GM18507 (cell line): ENCODE results near the gene UBAC2.
A peak's percentile ranks its signal among the peaks of the same experiment; 100 is the strongest.

Experiments
- DNase-seq: peaks from one replicate; pipeline ENCODE4 v3.0.0; 2011; ENCODE audit warnings: low read depth; ENCODE audit not compliant: insufficient read length; ENCODE audit errors: extremely low spot score
- FAIRE-seq: peaks from 2 replicates; lab custom pipeline; 2011; peaks lifted over from hg19 to GRCh38; lab: Jason Lieb, UNC

UBAC2 gene, protein sequence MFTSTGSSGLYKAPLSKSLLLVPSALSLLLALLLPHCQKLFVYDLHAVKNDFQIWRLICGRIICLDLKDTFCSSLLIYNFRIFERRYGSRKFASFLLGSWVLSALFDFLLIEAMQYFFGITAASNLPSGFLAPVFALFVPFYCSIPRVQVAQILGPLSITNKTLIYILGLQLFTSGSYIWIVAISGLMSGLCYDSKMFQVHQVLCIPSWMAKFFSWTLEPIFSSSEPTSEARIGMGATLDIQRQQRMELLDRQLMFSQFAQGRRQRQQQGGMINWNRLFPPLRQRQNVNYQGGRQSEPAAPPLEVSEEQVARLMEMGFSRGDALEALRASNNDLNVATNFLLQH

DNA sequence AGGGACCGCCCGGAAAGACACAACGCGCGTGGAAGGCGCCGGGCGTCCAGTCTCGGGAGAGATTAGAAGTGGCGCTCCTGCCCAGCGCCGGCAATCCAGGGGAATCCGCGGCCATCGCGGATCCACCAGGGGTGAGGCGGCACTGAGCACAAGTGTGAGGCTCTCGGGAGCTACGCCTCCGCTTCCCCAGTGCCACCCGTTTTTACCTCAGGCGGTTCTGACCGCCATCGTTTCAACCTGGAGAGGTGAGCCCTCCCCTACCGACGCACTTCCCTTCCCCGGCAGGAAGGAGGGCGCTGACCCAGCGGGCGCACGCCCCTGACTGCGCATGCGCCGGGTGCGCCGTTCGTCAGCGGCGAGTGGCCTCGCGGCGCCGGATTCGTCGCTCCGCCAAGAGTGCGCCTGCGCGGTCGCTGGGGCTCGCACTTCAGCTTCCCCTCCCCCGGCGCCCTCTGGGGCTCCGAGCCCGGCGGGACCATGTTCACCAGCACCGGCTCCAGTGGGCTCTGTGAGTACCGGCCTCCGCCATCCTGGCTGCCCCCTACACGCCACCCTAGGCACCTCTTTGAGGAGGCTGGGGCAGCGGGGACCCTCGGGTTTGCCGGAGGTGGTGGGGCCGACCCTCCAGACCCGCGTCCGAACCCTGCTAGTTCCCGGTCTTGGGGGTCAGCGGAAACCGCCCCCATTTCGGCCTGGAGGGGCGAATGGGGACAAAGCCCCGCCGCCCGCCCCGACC lies at the start of gene UBAC2:
Gene UBAC2, plus strand, starts transcription at position 423 of the 736 bp plus-strand sequence. Its CDS starts 55 bp downstream, at position 478.
- FAIRE-seq (peak; percentile 99), DNase-seq (peak; percentile 99)

DNA sequence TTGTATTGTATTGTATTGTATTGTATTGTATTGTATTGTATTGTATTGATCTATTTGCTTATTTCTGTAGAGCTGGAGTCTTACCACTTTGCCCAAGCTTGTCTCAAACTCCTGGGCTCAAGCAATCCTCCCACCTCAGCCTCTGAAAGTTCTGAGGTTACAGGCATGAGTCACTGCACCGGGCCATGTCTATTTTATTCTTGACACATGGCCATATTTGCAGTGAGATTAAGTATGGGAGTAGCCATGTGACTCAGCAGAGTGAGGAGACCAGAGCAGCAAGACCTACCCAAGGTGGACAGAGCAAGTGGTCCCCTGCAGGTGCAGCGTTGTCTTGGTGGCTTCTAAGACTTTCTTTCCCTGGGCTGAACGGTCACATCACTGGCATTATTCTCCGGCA lies 49.1 kb upstream of the UBAC2 start:
- FAIRE-seq: peak; percentile 41
- no peak for DNase-seq

DNA sequence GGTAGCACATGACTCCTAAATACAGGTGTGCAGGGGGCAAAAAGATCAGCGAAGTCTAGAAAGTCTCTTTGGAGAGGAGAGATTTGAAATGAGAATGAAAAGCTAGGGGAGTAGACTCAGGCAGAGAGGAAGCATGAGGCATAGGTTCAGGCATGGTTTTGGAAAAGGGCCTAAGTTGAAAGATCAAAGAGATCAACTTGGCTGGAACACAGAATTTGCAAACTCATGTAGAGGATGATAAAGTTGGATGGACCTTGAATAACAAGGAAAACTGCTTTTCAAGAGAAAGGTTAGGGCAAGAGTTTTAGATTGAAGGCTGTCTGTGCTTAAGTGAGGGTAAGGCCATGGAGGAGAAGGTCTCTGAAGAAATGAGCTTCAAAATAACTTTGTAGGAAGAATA lies 47.4 kb upstream of the UBAC2 start:
- no peak for FAIRE-seq
- no peak for DNase-seq

DNA sequence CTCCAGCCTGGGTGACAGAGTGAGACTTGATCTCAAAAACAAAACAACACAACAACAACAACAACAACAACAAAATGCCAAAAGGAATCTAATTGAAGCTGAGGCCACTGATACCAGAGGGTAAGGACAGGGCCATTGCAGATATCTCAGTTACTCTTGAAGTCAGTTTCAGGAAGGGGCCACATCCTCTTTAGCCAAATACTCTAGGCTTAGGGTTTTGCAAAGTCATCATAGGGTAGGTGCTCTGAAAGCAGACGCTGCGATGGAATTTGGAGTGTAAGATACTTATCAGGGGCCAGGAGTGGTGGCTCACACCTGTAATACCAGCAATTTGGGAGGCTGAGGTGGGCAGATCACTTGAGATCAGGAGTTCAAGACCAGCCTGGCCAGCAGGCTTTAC lies 46.6 kb upstream of the UBAC2 start:
- no peak for FAIRE-seq
- DNase-seq: no peak

DNA sequence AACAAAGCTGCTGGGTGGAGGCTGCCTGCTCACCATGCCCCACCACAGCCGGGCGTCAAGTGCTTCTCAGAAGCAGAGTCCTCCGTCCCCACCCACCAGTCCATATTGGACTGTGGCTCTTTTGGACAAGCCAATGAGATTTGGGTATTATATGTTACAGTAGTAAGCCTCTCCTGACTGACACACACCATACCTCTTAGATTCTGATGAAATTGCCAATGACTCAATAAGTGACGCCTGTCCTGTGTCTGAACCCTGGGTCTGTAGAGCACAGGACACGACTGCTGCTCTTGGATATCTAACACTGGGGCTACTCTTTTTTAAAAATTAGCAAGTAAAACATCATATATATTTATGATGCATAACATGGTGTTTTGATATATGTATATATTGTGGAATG lies 44.8 kb upstream of the UBAC2 start:
- FAIRE-seq: no peak
- DNase-seq: no peak

DNA sequence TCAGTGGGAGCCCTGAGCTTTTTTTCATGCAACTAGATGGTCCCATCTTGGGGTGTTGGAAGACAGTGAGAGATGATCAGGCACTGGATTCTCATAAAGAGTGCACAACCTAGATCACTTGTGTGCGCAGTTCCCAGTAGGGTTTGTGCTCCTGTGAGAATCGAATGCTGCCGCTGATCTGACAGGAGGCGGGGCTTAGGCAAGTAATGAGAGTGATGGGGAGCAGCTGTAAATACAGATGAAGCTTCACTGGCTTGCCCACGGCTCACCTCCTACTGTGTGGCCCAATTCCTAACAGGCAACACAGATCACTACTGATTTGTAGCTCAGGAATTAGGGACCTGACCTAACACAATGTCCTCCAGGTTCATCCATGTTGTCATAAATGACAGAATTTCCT lies 43.6 kb upstream of the UBAC2 start:
- DNase-seq (no peak), FAIRE-seq (no peak)

DNA sequence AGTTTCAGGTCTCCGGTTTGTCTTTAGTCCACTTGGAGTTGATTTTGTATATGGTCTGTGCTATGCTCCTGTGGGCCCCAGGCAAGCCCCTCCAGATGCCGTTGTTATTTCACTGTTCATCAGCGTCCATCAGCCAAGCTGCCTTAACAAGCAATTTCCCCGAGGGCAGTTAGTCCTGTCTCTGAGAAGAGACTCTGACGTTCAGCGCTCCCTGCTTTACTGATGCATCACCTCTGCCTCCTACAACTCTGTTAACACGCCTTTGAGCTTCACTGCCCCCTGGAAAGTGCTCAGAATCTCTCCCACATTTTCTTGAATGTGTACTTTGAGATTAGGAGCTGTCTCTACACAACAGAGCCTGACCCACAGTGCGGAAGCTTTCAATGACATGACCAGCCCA lies 41.8 kb upstream of the UBAC2 start:
- no peak for DNase-seq
- no peak for FAIRE-seq

DNA sequence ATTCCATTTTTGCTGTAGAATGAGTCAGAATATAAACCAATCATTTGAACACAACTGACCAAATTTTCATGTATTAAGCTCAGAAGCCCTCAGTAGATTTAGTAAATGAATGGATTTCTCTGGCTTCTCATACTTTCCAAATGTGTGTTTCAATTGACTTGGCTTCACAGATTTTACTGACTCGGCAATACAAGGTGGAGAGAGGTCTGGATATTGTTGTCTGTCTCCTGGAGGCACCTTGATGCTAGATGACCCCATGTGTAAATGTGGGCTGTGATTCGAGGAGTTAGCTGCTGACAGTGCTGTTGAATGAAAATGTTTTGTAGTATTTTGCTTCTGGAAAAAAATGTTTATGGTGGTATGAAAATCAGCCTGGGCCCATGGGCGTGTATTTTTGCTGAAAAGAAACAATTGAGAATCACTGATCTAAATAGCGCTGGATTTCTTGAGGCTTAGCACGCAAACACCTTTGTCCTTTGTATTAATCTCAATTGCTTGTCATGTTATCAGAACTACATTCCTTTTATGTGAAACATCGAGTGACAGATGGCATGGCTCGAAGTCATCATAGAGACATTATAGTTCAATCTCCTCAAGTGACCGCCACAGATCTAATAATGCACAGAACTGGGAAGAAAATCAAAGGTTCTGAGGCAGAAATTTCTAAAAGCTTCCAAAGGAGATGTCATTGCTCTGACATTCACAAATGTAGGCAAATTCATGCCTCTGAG lies 41.2 kb upstream of the UBAC2 start:
- DNase-seq (no peak), FAIRE-seq (no peak)

DNA sequence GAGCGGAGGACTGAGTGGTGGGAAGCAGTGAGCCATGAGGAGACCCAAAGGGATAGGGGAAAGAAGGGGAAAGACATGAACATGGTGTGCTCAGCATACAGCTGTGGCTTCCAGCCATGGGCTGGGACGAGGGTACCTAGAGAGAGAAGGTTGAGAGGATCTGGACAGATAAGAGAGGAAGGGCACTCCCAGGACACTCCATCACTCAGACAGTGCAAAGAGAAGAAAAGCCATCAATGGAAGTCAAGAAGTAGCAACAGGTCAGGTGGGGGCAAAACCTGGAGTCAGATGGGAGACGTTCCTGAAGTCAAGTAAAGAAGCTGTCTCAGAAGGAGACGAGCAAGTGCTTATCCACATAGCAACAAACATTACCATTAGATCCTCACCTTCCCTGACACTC lies 40.2 kb upstream of the UBAC2 start:
- FAIRE-seq (no peak), DNase-seq (no peak)

DNA sequence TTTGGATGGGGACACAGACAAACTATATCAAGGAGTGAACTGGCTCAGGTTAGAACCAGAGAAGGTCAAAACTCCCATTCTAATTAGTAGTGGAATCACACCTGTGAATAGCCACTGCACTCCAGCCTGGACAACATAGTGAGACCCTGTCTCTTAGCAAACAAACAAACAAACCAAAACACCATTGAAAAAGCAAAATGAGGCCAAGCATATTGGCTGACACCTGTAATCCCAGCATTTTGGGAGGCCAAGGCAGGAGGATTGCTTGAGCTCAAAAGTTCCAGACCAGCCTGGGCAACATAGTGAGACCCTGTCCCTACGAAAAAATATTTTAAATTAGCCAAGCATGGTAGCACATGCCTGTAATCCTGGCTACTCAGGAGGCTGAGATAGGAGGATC lies 39.1 kb upstream of the UBAC2 start:
- no peak for FAIRE-seq
- no peak for DNase-seq

DNA sequence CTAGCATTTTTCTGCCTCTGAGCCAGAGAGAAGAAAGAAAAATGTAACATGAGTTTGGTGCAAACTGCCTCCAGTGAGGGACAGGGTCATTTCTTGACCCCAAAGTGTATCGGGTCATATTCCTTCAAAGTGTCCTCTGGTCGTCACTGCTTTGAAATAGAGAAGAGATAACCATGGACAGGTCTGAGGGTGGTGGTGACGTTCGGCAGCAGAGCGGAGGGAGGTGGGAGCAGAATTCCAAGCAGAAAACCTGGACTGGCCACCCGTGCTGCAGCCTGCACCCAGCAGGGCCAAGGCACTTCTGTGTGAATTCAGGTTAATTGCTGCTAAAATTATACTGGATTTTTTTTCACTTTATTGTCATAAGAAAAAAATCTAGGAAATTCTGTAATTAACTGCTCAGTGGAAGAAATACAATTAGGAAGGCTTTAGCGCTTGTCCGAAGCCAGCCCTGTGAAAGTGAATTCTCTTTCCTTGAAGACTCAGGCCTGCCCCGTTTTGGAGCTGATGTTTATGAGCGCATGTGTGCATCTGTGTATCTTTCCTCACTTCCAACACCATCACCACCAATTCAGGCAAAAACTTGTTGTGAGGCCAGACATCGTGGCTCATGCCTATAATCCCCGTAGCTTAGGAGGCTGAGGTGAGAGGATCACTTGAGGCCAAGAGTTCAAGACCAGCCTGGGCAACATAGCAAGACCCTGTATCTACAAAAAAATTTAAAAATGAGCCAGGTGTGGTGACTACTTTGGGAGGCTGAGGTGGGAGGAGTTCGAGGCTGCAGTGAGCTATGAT lies 37.9 kb upstream of the UBAC2 start:
- no peak for FAIRE-seq
- DNase-seq: no peak

DNA sequence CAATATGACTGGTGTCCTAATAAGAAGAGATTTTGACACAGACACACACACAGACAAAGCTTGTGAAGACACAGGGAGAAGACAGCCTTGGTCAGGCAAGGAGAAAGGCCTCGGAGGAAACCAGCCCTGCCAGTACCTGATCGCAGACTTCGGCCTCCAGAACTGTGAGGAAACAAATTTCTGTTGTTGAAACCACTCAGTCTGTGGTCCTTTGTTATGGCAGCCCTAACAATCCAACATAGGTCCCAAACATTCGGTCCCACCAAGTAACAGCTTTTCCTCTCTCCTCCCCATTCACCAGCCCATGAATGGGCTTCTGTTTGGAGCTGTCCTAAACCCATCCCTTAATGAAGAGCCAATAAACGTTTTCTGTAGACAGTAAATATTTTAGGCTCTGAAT lies 36.4 kb upstream of the UBAC2 start:
- FAIRE-seq (no peak), DNase-seq (no peak)

DNA sequence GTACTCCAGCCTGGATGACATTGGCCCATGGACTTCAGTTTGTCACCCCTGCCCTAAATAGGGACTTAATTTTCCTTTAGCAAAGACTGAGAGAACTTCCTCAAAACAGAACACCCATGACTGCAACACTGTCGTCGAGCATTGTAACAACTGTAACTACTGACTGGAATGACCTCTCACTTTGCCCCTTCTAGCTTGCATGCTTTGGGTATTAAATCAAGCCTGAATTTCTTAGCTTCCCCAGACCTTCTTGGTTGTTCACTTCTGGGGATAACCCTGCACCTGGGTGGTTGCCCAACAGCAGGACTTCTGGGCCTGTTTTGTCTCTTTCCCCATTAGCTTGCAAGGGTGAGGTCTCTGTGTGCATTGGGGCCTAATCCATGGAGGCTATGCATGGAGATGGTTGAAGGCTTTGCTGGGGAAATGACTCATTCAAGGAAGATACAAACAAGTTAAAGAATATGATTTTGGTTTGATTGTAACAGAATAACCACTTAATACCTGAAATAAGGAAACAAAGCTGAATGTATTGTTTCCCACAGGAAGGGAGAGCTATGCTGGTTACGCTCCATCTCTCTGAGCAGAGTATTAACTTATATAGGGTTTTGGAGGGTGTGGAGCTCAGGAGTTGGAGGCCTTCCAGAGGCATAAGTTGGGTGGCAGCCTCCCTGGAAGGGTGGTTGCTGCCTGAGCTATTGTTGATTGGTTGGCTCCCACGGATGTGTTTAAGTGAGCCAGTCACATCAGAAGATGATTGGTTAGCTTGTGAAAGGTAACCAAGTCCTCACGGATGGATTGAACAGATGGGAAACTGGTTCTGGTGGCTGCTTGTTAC lies 34.7 kb upstream of the UBAC2 start:
- FAIRE-seq (no peak), DNase-seq (no peak)

DNA sequence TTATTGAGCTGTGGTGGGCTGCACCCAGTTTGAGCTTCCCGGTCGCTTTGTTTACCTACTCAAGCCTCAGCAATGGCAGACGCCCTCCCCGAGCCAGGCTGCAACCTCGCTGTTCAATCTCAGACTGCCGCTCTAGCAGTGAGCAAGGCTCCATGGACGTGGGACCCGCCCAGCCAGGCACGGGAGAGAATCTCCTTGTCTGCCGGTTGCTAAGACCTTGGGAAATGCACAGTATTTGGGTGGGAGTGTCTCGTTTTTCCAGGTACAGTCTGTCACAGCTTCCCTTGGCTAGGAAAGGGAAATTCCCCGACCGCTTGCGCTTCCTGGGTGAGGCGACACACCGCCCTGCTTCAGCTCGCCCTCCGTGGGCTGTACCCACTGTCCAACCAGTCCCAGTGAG lies 27.7 kb upstream of the UBAC2 start:
- FAIRE-seq: no peak
- no peak for DNase-seq

DNA sequence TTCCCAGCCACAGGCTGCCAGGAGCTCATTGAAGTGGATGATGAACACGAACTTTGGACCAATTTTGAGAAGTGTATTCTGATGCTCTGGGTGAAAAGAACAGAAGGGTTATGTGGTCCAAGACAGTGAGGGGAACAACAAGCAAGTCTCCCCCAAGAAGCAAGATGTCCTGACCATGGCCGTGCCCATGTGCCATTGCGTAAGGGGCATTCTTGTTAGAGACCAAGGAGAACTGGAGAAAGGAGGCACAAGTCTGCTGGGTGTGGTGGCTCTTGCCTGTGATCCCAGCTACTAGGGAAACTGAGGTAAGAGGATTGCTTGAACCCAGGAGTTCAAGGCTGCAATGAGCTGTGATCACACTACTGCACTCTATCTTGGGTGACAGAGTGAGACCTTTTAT lies 27.0 kb upstream of the UBAC2 start:
- no peak for FAIRE-seq
- DNase-seq: no peak

DNA sequence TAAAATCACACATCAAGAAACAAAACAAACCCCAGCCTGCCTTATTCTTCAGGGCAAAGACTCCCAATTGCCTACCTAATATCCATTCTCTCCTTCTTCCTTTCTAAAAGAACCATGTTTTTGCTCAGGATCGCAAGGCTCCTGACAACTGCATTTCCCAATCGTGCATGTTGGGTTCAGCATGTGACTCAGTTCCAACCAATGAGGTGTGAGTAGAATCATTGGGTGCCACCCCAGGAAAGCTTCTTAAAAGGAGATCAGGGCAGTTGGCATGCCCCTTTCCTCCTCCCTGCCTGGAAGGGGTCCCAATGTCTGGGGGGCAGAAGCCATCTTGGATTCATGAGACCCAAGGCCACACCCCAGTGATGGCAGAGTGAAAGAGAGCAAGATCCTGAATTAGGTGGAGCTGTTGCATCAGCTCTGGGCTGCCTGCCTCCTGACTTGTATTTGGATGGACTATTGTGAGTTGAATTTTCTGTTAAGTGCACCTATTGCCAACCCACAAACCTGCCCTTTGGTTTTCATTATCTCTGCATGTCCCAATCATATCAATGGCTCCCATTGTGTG lies 26.0 kb upstream of the UBAC2 start:
- FAIRE-seq (no peak), DNase-seq (no peak)

DNA sequence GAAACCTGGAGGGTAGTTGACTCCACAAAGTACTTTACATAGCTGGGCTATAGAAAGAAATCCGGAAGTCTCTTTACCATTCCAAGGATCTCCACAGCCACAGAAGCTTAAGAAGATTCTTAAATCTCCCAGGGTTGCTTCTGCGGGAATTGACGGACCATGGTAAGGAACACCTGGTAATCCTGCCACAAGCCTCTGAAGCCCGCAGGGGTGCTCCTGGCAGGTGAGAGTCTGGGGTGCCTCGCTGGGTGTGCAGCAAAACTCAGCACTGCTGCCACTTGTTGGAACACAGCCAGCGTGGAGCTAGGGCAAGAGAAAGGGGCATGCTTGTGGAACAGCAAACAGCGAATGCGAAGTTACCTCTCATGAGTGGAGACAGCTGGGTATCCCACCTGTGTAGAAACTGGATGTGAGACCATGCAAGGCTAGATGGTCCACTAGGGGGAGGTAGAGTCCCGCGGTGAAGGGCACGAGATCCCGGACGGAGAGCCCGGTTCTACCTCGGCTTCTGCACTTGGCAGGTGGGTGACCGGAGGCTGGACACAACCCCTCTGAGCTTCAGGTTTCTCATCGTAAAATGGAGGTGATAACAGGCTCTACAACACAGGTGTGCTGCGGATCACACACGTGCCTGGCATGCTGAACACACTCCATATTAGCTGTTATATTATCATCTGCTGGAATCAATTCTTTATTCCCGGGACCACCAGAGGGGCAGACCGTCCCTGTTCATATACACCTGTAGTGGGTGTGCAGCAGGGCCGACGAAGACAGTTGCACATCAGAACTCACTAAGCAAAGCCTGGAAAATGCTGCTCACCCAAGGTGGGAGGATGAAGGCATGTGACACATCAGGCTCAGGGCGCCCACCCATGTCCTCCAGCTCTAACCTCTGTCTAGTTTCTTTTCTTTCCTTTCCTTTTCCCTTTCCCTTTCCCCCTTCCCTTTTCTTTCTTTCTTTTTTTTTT lies 24.1 kb upstream of the UBAC2 start:
- DNase-seq (peak; percentile 64), FAIRE-seq (peak; percentile 91)

DNA sequence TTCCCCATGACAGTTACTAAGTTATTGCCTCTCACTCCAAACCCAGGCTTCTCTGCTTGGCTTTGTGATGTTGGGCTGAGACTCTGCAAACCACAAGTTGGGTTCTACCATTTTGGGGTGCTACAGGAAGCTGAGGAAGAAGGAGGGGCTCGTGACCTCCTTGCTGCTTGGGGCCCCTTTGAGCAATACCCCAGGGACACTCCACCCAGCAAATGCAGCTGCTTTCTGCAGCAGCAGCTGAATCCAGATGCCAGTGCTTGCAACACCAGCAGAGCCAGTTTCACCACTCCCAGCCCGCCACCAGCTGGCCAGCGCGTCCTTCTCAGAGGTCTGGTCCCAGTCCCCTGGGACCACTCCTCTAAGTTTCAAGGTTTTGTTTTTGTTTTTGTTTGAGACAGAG lies 22.0 kb upstream of the UBAC2 start:
- no peak for DNase-seq
- no peak for FAIRE-seq
